Measurements from ENCODE around the gene ACOXL.

The ACOXL gene

GRCh38 chr2:110716959-110717645, 15.3 kb upstream of the ACOXL start:
- H3K4me3 ChIP-seq (ENCODE audit: low read depth, low read length): no peak overlapping the region
- TF ChIP-seq CTCF (IDR thresholded peaks at IDR 0.05; ENCODE audit: borderline replicate concordance, insufficient read depth, low read depth, low read length): no peak

GRCh38 chr2:110717734-110718133, 14.6 kb upstream of the ACOXL start:
- no peak for TF ChIP-seq CTCF (IDR thresholded peaks at IDR 0.05; ENCODE audit: borderline replicate concordance, insufficient read depth, low read depth, low read length)
- no peak overlapping the region for H3K4me3 ChIP-seq (ENCODE audit: low read depth, low read length)

GRCh38 chr2:110718382-110718781, 14.0 kb upstream of the ACOXL start:
- no peak overlapping the region for H3K4me3 ChIP-seq (ENCODE audit: low read depth, low read length)
- no peak for TF ChIP-seq CTCF (IDR thresholded peaks at IDR 0.05; ENCODE audit: borderline replicate concordance, insufficient read depth, low read depth, low read length)

GRCh38 chr2:110718990-110719389, 13.4 kb upstream of the ACOXL start:
- TF ChIP-seq CTCF (IDR thresholded peaks at IDR 0.05; ENCODE audit: borderline replicate concordance, insufficient read depth, low read depth, low read length): no peak
- no peak overlapping the region for H3K4me3 ChIP-seq (ENCODE audit: low read depth, low read length)

GRCh38 chr2:110720547-110720946, 11.8 kb upstream of the ACOXL start:
- no peak for TF ChIP-seq CTCF (IDR thresholded peaks at IDR 0.05; ENCODE audit: borderline replicate concordance, insufficient read depth, low read depth, low read length)

GRCh38 chr2:110724820-110725219, 7.6 kb upstream of the ACOXL start:
- no peak overlapping the region for H3K4me3 ChIP-seq (ENCODE audit: low read depth, low read length)
- TF ChIP-seq CTCF (IDR thresholded peaks at IDR 0.05; ENCODE audit: borderline replicate concordance, insufficient read depth, low read depth, low read length): no peak

More at GRCh38 chr2:110720547-110720946, 11.8 kb upstream of the ACOXL start:
- H3K4me3 ChIP-seq (ENCODE audit: low read depth, low read length): no peak overlapping the region

GRCh38 chr2:110725370-110725769, 7.0 kb upstream of the ACOXL start:
- TF ChIP-seq CTCF (IDR thresholded peaks at IDR 0.05; ENCODE audit: borderline replicate concordance, insufficient read depth, low read depth, low read length): no peak
- H3K4me3 ChIP-seq (ENCODE audit: low read depth, low read length): no peak overlapping the region
